CD4-positive, alpha-beta T cell treated with Interleukin-6 for 4 hours (primary cell): Measurements from ENCODE around the gene IFNGR2.
"Not testable (repeated sequence)": the region's sequence is repeated elsewhere in the genome, so short reads cannot be mapped to it uniquely, and the experiment has no call there.

ENCODE experiments used
- DNase-seq: peaks from one replicate; pipeline ENCODE4 v3.0.0-alpha.2; 2020; ENCODE audit warnings: mixed read lengths

Gene IFNGR2

GRCh38 chr21:33403128-33403785, at the start of gene IFNGR2:
Gene IFNGR2 (plus strand): TSS chr21:33403413. CDS start chr21:33403544, 131 bp downstream.
- peak; percentile 68 for DNase-seq

- no peak for DNase-seq
Measured at GRCh38 chr21:33355355-33355754, 47.9 kb upstream of the IFNGR2 start.

GRCh38 chr21:33355996-33356395, 47.2 kb upstream of the IFNGR2 start:
- DNase-seq: no peak

- DNase-seq: no peak
Measured at GRCh38 chr21:33357177-33357576, 46.0 kb upstream of the IFNGR2 start.

GRCh38 chr21:33359446-33359845, 43.8 kb upstream of the IFNGR2 start:
- no peak for DNase-seq

GRCh38 chr21:33360281-33360680, 42.9 kb upstream of the IFNGR2 start:
- no peak for DNase-seq

GRCh38 chr21:33360881-33361602, 42.2 kb upstream of the IFNGR2 start:
- peak; percentile 90 for DNase-seq

GRCh38 chr21:33362044-33362555, 41.1 kb upstream of the IFNGR2 start:
- peak; percentile 75 for DNase-seq

- not testable (repeated sequence) for DNase-seq
Measured at GRCh38 chr21:33363911-33364609, 39.2 kb upstream of the IFNGR2 start.

- DNase-seq: no peak
Measured at GRCh38 chr21:33364830-33365229, 38.4 kb upstream of the IFNGR2 start.

GRCh38 chr21:33367309-33367973, 35.8 kb upstream of the IFNGR2 start:
- DNase-seq: no peak

- no peak for DNase-seq
Measured at GRCh38 chr21:33368124-33368523, 35.1 kb upstream of the IFNGR2 start.

GRCh38 chr21:33368576-33368975, 34.6 kb upstream of the IFNGR2 start:
- no peak for DNase-seq

- DNase-seq: no peak
Measured at GRCh38 chr21:33369586-33369985, 33.6 kb upstream of the IFNGR2 start.

GRCh38 chr21:33370305-33370704, 32.9 kb upstream of the IFNGR2 start:
- no peak for DNase-seq

GRCh38 chr21:33371366-33371765, 31.8 kb upstream of the IFNGR2 start:
- no peak for DNase-seq

GRCh38 chr21:33372582-33372981, 30.6 kb upstream of the IFNGR2 start:
- no peak for DNase-seq

- no peak for DNase-seq
Measured at GRCh38 chr21:33373451-33373850, 29.8 kb upstream of the IFNGR2 start.

GRCh38 chr21:33374080-33374449, 29.1 kb upstream of the IFNGR2 start:
- no peak for DNase-seq

GRCh38 chr21:33374450-33375096, 28.6 kb upstream of the IFNGR2 start:
- peak; percentile 78 for DNase-seq

GRCh38 chr21:33375101-33375644, 28.0 kb upstream of the IFNGR2 start:
- no peak for DNase-seq

- no peak for DNase-seq
Measured at GRCh38 chr21:33377221-33377920, 25.8 kb upstream of the IFNGR2 start.
